ENCODE data around the gene COL27A1. TPM values are rescaled to one million over a fixed set of nuclear protein-coding genes. Genes with fewer than 3 reads are reported as not detected.

Gene COL27A1
- total and polyA plus RNA-seq, 2 experiments from 2014 or later: 10.5 to 18.0 TPM

GRCh38 chr9:114216976-114217375, 61.6 kb downstream of the COL27A1 start:
- no peaks in the 10 kb centered on the region for H3K36me3 ChIP-seq (ENCODE audit: insufficient read depth)
- no peak for ATAC-seq
- DNase-seq (ENCODE audit: low spot score): no peak

More at GRCh38 chr9:114216976-114217375, 61.6 kb downstream of the COL27A1 start:
- no peak overlapping the region for H3K4me3 Mint-ChIP-seq
- peaks cover 6% of the 10 kb centered on the region for H3K27me3 Mint-ChIP-seq (ENCODE audit: insufficient read depth, low read depth, poor library complexity)
- Histone ChIP-seq H3K4me3 (no peak overlapping the region), H3F3A (replicated peaks; ENCODE audit: low read depth) (no peaks in the 10 kb centered on the region), H4K20me1 (replicated peaks; ENCODE audit: insufficient read depth) (no peaks in the 10 kb centered on the region), H3K27me3 (ENCODE audit: insufficient read depth) (no peaks in the 10 kb centered on the region), H2AFZ (no peak overlapping the region), H3K4me1 (ENCODE audit: insufficient read depth) (no peaks in the 10 kb centered on the region), H3K4me2 (no peak overlapping the region), H3K79me2 (replicated peaks; ENCODE audit: insufficient read depth) (no peaks in the 10 kb centered on the region), H3K27ac (ENCODE audit: low read depth) (no peak overlapping the region), H3K9me2 (ENCODE audit: insufficient read depth) (no peaks in the 10 kb centered on the region)
- H3K9me3 Mint-ChIP-seq: no peaks in the 10 kb centered on the region
- H3K27ac Mint-ChIP-seq: no peak overlapping the region
- H3K36me3 Mint-ChIP-seq (ENCODE audit: low read depth): no peaks in the 10 kb centered on the region; the same call in 2 of the 3 replicates
- H3K4me1 Mint-ChIP-seq: peaks cover 7% of the 10 kb centered on the region; the same call in 2 of the 3 replicates
- TF ChIP-seq EZH2 (IDR thresholded peaks at IDR 0.05; ENCODE audit: low read depth, unreplicated experiment) (no peak), EZH2phosphoT487 (IDR thresholded peaks at IDR 0.05; ENCODE audit: unreplicated experiment) (no peak), JUNB (IDR thresholded peaks at IDR 0.05; ENCODE audit: unreplicated experiment) (no peak), REST (IDR thresholded peaks at IDR 0.05; ENCODE audit: unreplicated experiment) (no peak), CTCF (conservative IDR thresholded peaks at IDR 0.05; ENCODE audit: low read depth in 2 of 2) (no peak), STAT1 (IDR thresholded peaks at IDR 0.05; ENCODE audit: unreplicated experiment) (no peak), CREB1 (CRISPR knock-in tag; IDR thresholded peaks at IDR 0.05; ENCODE audit: low read depth) (no peak), NANOG (IDR thresholded peaks at IDR 0.05; ENCODE audit: borderline replicate concordance) (no peak), ZNF462 (CRISPR knock-in tag; IDR thresholded peaks at IDR 0.05) (no peak), ZNF331 (CRISPR knock-in tag; IDR thresholded peaks at IDR 0.05; ENCODE audit: low read depth) (no peak), POLR2AphosphoS5 (IDR thresholded peaks at IDR 0.05; ENCODE audit: low read depth) (no peak)

Data from GM23338 (cell line).